Measurements from ENCODE around the gene SLC25A26. TPM values are rescaled to one million over a fixed set of nuclear protein-coding genes. Genes with fewer than 3 reads are reported as not detected.

The SLC25A26 gene
- total RNA-seq, 2 donors from 2014 or later, result 20.7 to 22.8 TPM

- Histone ChIP-seq H3K27me3 (ENCODE audit: control insufficient read depth, insufficient read depth, low read length, poor library complexity, severe bottlenecking) (no peaks in the 10 kb centered on the region), H3K9me3 (ENCODE audit: control insufficient read depth, low read length) (peaks cover 17% of the 10 kb centered on the region), H3K36me3 (ENCODE audit: control insufficient read depth, insufficient read depth, low read length) (peaks cover 94% of the 10 kb centered on the region), H3K4me1 (ENCODE audit: control insufficient read depth, insufficient read depth, low read length) (no peaks in the 10 kb centered on the region), H3K27ac (ENCODE audit: low read depth, low read length) (peak overlapping the region; percentile 34), H3K4me3 (ENCODE audit: low read length) (no peak overlapping the region), H3K9ac (ENCODE audit: extremely low read depth, low read length, poor library complexity, severe bottlenecking) (no peak overlapping the region)
- Mint-ChIP-seq H3K4me1 (no peaks in the 10 kb centered on the region), H3K9me3 (peaks cover 2% of the 10 kb centered on the region), H3K4me3 (no peak overlapping the region), H3K36me3 (ENCODE audit: low read depth) (peaks cover 74% of the 10 kb centered on the region), H3K27me3 (ENCODE audit: insufficient read depth) (no peaks in the 10 kb centered on the region), H3K27ac (no peak overlapping the region)
- peak; percentile 26 for DNase-seq
- TF ChIP-seq, protein P1, sequence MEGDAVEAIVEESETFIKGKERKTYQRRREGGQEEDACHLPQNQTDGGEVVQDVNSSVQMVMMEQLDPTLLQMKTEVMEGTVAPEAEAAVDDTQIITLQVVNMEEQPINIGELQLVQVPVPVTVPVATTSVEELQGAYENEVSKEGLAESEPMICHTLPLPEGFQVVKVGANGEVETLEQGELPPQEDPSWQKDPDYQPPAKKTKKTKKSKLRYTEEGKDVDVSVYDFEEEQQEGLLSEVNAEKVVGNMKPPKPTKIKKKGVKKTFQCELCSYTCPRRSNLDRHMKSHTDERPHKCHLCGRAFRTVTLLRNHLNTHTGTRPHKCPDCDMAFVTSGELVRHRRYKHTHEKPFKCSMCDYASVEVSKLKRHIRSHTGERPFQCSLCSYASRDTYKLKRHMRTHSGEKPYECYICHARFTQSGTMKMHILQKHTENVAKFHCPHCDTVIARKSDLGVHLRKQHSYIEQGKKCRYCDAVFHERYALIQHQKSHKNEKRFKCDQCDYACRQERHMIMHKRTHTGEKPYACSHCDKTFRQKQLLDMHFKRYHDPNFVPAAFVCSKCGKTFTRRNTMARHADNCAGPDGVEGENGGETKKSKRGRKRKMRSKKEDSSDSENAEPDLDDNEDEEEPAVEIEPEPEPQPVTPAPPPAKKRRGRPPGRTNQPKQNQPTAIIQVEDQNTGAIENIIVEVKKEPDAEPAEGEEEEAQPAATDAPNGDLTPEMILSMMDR (conservative IDR thresholded peaks at IDR 0.05), result no peak
- WGBS, 2 experiments (ENCODE audit: insufficient coverage in 1 of 2, insufficient read length in 1 of 2), result 95% methylated on average over 3 to 6 of the region's 7 CpGs
These were observed 166.3 kb downstream of the SLC25A26 start for GRCh38 chr3:66386925-66387650.

- TF ChIP-seq, protein P1 (conservative IDR thresholded peaks at IDR 0.05), result no peak
- H3K27me3 Mint-ChIP-seq (ENCODE audit: insufficient read depth), result no peaks in the 10 kb centered on the region
- Histone ChIP-seq H3K4me1 (ENCODE audit: control insufficient read depth, insufficient read depth, low read length) (no peaks in the 10 kb centered on the region), H3K27ac (ENCODE audit: low read depth, low read length) (no peak overlapping the region), H3K9me3 (ENCODE audit: control insufficient read depth, low read length) (peaks cover 17% of the 10 kb centered on the region), H3K27me3 (ENCODE audit: control insufficient read depth, insufficient read depth, low read length, poor library complexity, severe bottlenecking) (no peaks in the 10 kb centered on the region), H3K36me3 (ENCODE audit: control insufficient read depth, insufficient read depth, low read length) (peaks cover 94% of the 10 kb centered on the region), H3K4me3 (ENCODE audit: low read length) (no peak overlapping the region), H3K9ac (ENCODE audit: extremely low read depth, low read length, poor library complexity, severe bottlenecking) (no peak overlapping the region)
- H3K36me3 Mint-ChIP-seq (ENCODE audit: low read depth), result peaks cover 72% of the 10 kb centered on the region
- H3K4me1 Mint-ChIP-seq, result no peaks in the 10 kb centered on the region
- H3K9me3 Mint-ChIP-seq, result peaks cover 2% of the 10 kb centered on the region
- H3K4me3 Mint-ChIP-seq, result no peak overlapping the region
- no peak overlapping the region for H3K27ac Mint-ChIP-seq
- no peak for DNase-seq
These were observed 169.2 kb downstream of the SLC25A26 start for GRCh38 chr3:66390013-66390412.

DNA sequence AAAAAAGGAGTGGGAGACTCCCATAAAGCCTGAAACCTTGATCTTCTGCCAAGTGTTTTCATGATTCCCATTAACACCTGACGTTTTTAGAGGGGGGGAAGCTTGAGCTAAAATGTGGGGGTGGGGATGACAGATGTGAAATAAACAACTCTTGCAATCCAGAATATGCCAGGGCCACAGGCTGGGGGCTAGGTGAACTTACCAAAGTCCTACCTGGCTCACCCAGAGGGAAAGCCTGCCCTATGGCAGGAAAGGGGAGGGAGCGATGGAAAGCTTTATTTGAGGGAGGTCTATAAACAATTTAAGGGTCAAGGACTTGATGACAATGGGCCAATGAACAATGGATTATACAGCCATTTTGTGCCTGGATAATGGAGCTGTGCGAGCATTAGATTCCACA is 171.7 kb downstream of the SLC25A26 start:
- H3K27me3 ChIP-seq (ENCODE audit: control insufficient read depth, insufficient read depth, low read length, poor library complexity, severe bottlenecking), result no peaks in the 10 kb centered on the region
- Mint-ChIP-seq H3K36me3 (ENCODE audit: low read depth) (peaks cover 67% of the 10 kb centered on the region), H3K9me3 (no peaks in the 10 kb centered on the region), H3K27ac (no peak overlapping the region), H3K27me3 (ENCODE audit: insufficient read depth) (no peaks in the 10 kb centered on the region), H3K4me3 (no peak overlapping the region), H3K4me1 (no peaks in the 10 kb centered on the region)
- H3K36me3 ChIP-seq (ENCODE audit: control insufficient read depth, insufficient read depth, low read length), result peaks cover 94% of the 10 kb centered on the region
- H3K9me3 ChIP-seq (ENCODE audit: control insufficient read depth, low read length), result no peaks in the 10 kb centered on the region
- DNase-seq, result peak; percentile 6
- H3K9ac ChIP-seq (ENCODE audit: extremely low read depth, low read length, poor library complexity, severe bottlenecking), result no peak overlapping the region
- no peak overlapping the region for H3K27ac ChIP-seq (ENCODE audit: low read depth, low read length)
- TF ChIP-seq, protein P1 (conservative IDR thresholded peaks at IDR 0.05), result no peak
- no peak overlapping the region for H3K4me3 ChIP-seq (ENCODE audit: low read length)
- no peaks in the 10 kb centered on the region for H3K4me1 ChIP-seq (ENCODE audit: control insufficient read depth, insufficient read depth, low read length)
- WGBS, 2 experiments (ENCODE audit: insufficient coverage in 1 of 2, insufficient read length in 1 of 2), result 95 to 100% methylated on average over 1 to 3 of the region's 3 CpGs

Data from endodermal cell (in vitro differentiated cells).